Left ventricle myocardium inferior (tissue), 1 donor: ENCODE results near the gene ASTN2. TPM values are rescaled to one million over a fixed set of nuclear protein-coding genes. Genes with fewer than 3 reads are reported as not detected.

ENCODE experiments used
- DNase-seq: peaks from one replicate; pipeline ENCODE4 v3.0.0-alpha.2; 2020
- H3K27ac ChIP-seq: fragments of 200-600 bp; replicated peaks from 2 replicates; pipeline ENCODE4 v1.8.0; 2021
- H3K27me3 ChIP-seq: fragments of 200-600 bp; 2 replicates; pipeline ENCODE4 v1.8.0; 2021; ENCODE audit warnings: low read depth
- H3K36me3 ChIP-seq: fragments of 200-600 bp; 2 replicates; pipeline ENCODE4 v1.8.0; 2021
- H3K4me1 ChIP-seq: fragments of 200-600 bp; 2 replicates; pipeline ENCODE4 v1.8.0; 2021
- H3K4me3 ChIP-seq: fragments of 200-600 bp; 2 replicates; pipeline ENCODE4 v1.8.0; 2021; ENCODE audit warnings: mild to moderate bottlenecking, moderate library complexity
- H3K9me3 ChIP-seq: fragments of 200-600 bp; replicated peaks from 2 replicates; pipeline ENCODE4 v1.8.0; 2021
- intact Hi-C: fragments of 100-400 bp; cut with micrococcal nuclease; formaldehyde crosslinking; loops from one replicate; pipeline ENCODE4 v1.11.0; 2022
- total RNA-seq: library from RNA; stranded (reverse); fragmentation: NEBNext Ultra II Directional; extraction: Animal tissue kit (Norgen Biotek cat#: 25700); gene quantifications from one replicate; pipeline ENCODE4 v1.2.1, GENCODE V29; 2021
- TF ChIP-seq, protein P1 (sequence below): fragments of 200-600 bp; IDR thresholded peaks from 2 replicates; pipeline ENCODE4 v1.8.0; 2021; ENCODE audit warnings: antibody characterized with exemption, mild to moderate bottlenecking, borderline replicate concordance
- donor health status: DM: no; HTN: yes; CAD: no; lungs with severe emphysema.

ASTN2 gene
- total RNA-seq, 1 donor from 2014 or later: 6.1 TPM

DNA sequence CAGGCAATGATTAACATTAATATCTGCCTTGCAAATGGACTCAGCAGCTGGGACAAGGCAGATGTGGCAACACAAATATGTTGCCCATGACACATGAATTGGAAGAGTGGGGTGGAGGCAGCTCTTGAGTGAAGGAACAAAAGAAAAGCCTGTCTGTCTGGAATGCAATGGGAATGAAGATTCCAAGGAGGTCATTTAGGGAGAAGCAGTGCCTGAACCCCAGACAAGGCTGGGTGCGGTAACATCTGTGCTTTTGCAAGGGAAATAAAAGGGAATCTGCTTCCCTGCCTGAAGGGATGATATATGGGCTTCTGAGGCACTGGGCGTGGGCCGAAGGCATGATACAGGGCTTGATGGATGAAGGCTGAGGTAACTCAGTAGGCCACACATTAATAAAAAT is 821.9 kb downstream of the ASTN2 start:
- Histone ChIP-seq H3K36me3 (no peaks in the 10 kb centered on the region), H3K4me1 (peaks cover 5% of the 10 kb centered on the region), H3K9me3 (peaks cover 20% of the 10 kb centered on the region), H3K27ac (no peak overlapping the region), H3K27me3 (no peaks in the 10 kb centered on the region), H3K4me3 (no peak overlapping the region)
- intact Hi-C loops: no loop called here
- TF ChIP-seq, protein P1, sequence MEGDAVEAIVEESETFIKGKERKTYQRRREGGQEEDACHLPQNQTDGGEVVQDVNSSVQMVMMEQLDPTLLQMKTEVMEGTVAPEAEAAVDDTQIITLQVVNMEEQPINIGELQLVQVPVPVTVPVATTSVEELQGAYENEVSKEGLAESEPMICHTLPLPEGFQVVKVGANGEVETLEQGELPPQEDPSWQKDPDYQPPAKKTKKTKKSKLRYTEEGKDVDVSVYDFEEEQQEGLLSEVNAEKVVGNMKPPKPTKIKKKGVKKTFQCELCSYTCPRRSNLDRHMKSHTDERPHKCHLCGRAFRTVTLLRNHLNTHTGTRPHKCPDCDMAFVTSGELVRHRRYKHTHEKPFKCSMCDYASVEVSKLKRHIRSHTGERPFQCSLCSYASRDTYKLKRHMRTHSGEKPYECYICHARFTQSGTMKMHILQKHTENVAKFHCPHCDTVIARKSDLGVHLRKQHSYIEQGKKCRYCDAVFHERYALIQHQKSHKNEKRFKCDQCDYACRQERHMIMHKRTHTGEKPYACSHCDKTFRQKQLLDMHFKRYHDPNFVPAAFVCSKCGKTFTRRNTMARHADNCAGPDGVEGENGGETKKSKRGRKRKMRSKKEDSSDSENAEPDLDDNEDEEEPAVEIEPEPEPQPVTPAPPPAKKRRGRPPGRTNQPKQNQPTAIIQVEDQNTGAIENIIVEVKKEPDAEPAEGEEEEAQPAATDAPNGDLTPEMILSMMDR: no peak
- no peak for DNase-seq

DNA sequence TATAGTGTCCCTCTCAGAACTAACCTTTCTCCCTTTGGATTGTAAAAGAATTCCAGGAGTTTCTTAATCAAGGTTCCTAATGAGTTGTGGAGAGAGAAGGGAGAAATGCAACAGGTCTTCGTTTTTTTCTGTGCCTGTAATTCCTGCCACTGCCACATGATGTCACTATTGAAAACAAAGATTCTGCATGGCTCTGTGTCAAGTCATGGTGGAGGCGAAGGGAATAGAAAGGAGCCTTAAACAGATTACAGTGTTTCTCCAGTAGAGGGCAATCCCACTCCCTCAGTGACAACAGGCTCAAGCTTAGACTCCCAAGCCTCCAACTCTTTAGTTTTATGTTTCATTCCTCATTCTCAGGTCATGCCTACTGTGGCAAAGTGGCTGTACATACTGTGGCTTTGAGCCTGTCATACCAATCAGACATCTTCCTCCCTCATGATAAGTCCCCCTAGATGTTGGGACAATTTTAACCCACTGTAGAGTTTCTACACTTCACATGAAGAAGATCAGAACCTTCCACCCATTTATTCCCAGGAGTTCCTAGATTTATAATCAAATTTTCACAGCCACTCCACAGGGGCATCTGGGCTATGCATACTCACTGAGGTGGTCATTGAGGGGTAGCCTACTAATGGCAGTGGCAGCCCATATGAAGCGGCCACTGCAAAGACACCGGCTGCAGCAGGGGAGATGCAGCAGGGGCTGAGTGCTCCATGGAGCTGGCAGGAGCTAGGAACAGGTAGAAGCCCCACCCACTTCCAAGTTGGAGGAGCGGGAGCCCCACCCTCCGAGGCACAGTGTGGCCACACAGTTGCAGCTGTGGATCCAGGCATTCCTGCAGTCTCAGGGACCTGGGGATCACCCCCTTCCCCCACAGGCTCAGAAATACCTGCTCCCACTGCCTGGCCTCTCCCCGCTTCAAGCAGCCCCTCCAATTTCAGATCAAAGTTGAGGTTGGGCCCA is 825.2 kb downstream of the ASTN2 start:
- peaks cover 24% of the 10 kb centered on the region for H3K9me3 ChIP-seq
- H3K4me3 ChIP-seq: no peak overlapping the region
- H3K27ac ChIP-seq: no peak overlapping the region
- H3K4me1 ChIP-seq: peaks cover 5% of the 10 kb centered on the region
- intact Hi-C loops: no loop called here
- no peaks in the 10 kb centered on the region for H3K27me3 ChIP-seq
- no peaks in the 10 kb centered on the region for H3K36me3 ChIP-seq
- no peak for DNase-seq
- TF ChIP-seq, protein P1: peak; percentile 37

DNA sequence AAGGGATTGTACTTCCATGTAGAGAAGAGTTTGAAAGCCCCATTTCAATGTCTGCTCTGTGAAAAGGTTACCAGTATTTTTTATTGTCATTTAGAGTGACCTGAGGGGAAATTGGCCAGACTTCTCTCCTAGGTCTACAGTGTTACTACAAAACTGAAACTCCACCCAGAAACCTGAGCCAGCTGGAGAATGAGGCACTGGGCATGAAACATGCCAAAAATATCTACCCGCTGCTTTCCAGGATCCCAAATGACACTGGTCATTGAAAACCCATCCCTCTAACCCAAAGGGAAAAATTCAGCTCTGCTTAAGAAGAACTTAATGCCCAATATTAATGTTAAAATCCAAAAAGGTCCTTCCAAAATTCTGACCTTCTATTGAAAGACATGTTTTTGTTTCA is 826.9 kb downstream of the ASTN2 start:
- no peak overlapping the region for H3K4me3 ChIP-seq
- H3K4me1 ChIP-seq: peaks cover 5% of the 10 kb centered on the region
- peaks cover 24% of the 10 kb centered on the region for H3K9me3 ChIP-seq
- TF ChIP-seq, protein P1: no peak
- no peaks in the 10 kb centered on the region for H3K27me3 ChIP-seq
- no peak for DNase-seq
- intact Hi-C loops: no loop called here
- H3K27ac ChIP-seq: no peak overlapping the region
- no peaks in the 10 kb centered on the region for H3K36me3 ChIP-seq

DNA sequence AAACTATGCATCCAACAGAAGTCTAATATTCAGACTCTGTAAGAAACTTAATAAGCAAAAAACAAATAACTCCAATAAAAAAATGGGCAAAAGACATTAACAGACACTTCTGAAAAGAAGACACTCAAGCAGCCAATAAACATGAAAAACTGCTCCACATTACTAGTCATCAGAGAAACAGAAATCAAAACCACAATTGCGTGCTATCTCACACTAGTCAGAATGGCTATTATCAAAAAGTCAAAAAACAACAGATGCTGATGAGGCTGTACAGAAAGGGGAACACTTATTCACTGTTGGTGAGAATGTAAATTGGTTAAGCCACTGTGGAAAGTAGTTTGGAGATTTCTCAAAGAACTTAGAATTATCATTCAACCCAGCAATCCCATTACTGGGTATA is 829.0 kb downstream of the ASTN2 start:
- DNase-seq: no peak
- Histone ChIP-seq H3K27ac (no peak overlapping the region), H3K9me3 (peaks cover 24% of the 10 kb centered on the region), H3K4me1 (peaks cover 7% of the 10 kb centered on the region), H3K27me3 (no peaks in the 10 kb centered on the region), H3K4me3 (no peak overlapping the region), H3K36me3 (no peaks in the 10 kb centered on the region)
- TF ChIP-seq, protein P1: no peak
- intact Hi-C loops: no loop called here

DNA sequence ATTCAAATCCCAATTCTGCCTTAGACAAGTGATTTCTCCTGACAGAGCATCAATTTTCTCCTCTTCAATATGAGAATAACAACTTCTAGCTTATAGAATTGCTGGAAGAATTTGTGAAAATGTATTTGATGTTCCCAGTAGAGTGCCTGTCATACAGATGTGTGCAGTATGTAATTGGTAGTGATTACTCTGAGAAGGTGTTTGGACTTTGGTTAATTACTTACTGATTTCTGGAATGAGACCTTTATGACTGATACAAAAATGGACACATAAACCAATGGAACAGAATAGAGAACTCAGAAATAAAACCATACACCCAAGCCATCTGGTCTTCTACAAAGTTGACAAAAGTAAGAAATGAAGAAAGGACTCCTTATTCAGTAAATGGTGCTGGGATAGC is 829.7 kb downstream of the ASTN2 start:
- TF ChIP-seq, protein P1: no peak
- Histone ChIP-seq H3K4me3 (no peak overlapping the region), H3K4me1 (peaks cover 12% of the 10 kb centered on the region), H3K9me3 (peaks cover 24% of the 10 kb centered on the region), H3K36me3 (no peaks in the 10 kb centered on the region), H3K27ac (no peak overlapping the region), H3K27me3 (no peaks in the 10 kb centered on the region)
- no peak for DNase-seq
- intact Hi-C loops: no loop called here
